Calu3 (cell line): ENCODE data around the gene STX7. TPM values are rescaled to one million over a fixed set of nuclear protein-coding genes. Genes with fewer than 3 reads are reported as not detected.

Source experiments
- BruUV-seq: library from RNA; stranded (reverse); fragments of 400-500 nt; replicated peaks from 2 replicates; lab custom pipeline; 2021; lab: Mats Ljungman, UMichigan
- CTCF ChIA-PET: fragments of 300-600 bp; sonication (Branson Sonifier 250); formaldehyde crosslinking; loops from one replicate; lab custom pipeline; 2022; ENCODE audit warnings: antibody characterized with exemption; lab: Charles Lee
- DNase-seq: peaks from one replicate; pipeline ENCODE4 v3.0.0; 2022
- H3K27ac Mint-ChIP-seq: one replicate; pipeline ENCODE4 v1.8.0; 2022; ENCODE audit warnings: mixed read lengths; ENCODE audit not compliant: unreplicated experiment
- H3K27me3 Mint-ChIP-seq: one replicate; pipeline ENCODE4 v1.8.0; 2022; ENCODE audit warnings: mixed read lengths; ENCODE audit not compliant: unreplicated experiment
- H3K36me3 Mint-ChIP-seq: one replicate; pipeline ENCODE4 v1.8.0; 2022; ENCODE audit warnings: mild to moderate bottlenecking, moderate library complexity, mixed read lengths; ENCODE audit not compliant: insufficient read depth, unreplicated experiment
- H3K4me1 Mint-ChIP-seq: one replicate; pipeline ENCODE4 v1.8.0; 2022; ENCODE audit warnings: mild to moderate bottlenecking, low read depth, mixed read lengths; ENCODE audit not compliant: unreplicated experiment
- H3K4me3 Mint-ChIP-seq: one replicate; pipeline ENCODE4 v1.8.0; 2022; ENCODE audit warnings: mild to moderate bottlenecking, low read depth, moderate library complexity, mixed read lengths; ENCODE audit not compliant: unreplicated experiment
- H3K9me3 Mint-ChIP-seq: one replicate; pipeline ENCODE4 v1.8.0; 2022; ENCODE audit warnings: low read depth, mixed read lengths; ENCODE audit not compliant: unreplicated experiment
- CTCF ChIP-seq: fragments of 200-600 bp; IDR thresholded peaks from one replicate; pipeline ENCODE4 v1.8.0; 2022; ENCODE audit warnings: antibody characterized with exemption; ENCODE audit not compliant: unreplicated experiment
- intact Hi-C: fragments of 100-400 bp; cut with micrococcal nuclease; formaldehyde crosslinking; loops from one replicate; pipeline ENCODE4 v1.10.0; 2022; ENCODE audit not compliant: unreplicated experiment
- total RNA-seq: library from RNA; stranded (reverse); gene quantifications from 2 replicates; pipeline ENCODE4 v1.2.3, GENCODE V29; 2022

STX7 gene
- total RNA-seq, 1 experiment from 2014 or later: 66.8 TPM

- no TSS peak for BruUV-seq
Observed at GRCh38 chr6:132414322-132414721, 98.6 kb downstream of the STX7 start.

DNA sequence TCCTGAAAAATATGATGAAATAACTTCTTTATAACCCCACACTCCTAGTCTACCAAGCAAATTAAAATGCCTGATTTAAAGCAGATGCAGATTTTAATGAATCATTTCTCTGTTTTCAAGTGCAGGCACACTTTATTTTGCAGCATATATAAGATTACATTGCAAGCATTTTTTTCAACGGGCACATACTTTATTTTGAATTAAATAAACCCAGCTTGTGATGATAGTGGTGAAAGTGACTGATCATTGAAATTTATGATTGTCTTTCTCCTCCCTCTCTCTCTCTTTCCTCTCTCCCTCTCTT lies 99.5 kb downstream of the STX7 start:
- no TSS peak for BruUV-seq
- Mint-ChIP-seq H3K4me3 (no peak overlapping the region), H3K27ac (no peak overlapping the region), H3K36me3 (no peaks in the 10 kb centered on the region), H3K27me3 (no peaks in the 10 kb centered on the region), H3K4me1 (peaks cover 12% of the 10 kb centered on the region), H3K9me3 (peaks cover 1% of the 10 kb centered on the region)
- no peak for TF ChIP-seq CTCF
- intact Hi-C loops: no loop called here
- DNase-seq: no peak
- CTCF ChIA-PET: no interaction called here

More at GRCh38 chr6:132414322-132414721, 98.6 kb downstream of the STX7 start:
- CTCF ChIA-PET: no interaction called here
- no peaks in the 10 kb centered on the region for H3K36me3 Mint-ChIP-seq
- DNase-seq: no peak
- no peak overlapping the region for H3K4me3 Mint-ChIP-seq
- no peak overlapping the region for H3K27ac Mint-ChIP-seq
- no peak for TF ChIP-seq CTCF
- H3K9me3 Mint-ChIP-seq: peaks cover 3% of the 10 kb centered on the region
- H3K27me3 Mint-ChIP-seq: no peaks in the 10 kb centered on the region
- peaks cover 12% of the 10 kb centered on the region for H3K4me1 Mint-ChIP-seq
- intact Hi-C loops: no loop called here

- no peak overlapping the region for H3K4me3 Mint-ChIP-seq
- no TSS peak for BruUV-seq
- intact Hi-C loops: no loop called here
- no peak for DNase-seq
- no peaks in the 10 kb centered on the region for H3K9me3 Mint-ChIP-seq
- no peak overlapping the region for H3K27ac Mint-ChIP-seq
- peaks cover 12% of the 10 kb centered on the region for H3K4me1 Mint-ChIP-seq
- H3K36me3 Mint-ChIP-seq: no peaks in the 10 kb centered on the region
- no peaks in the 10 kb centered on the region for H3K27me3 Mint-ChIP-seq
- CTCF ChIA-PET: no interaction called here
- no peak for TF ChIP-seq CTCF
Observed at GRCh38 chr6:132412656-132413498, 100.0 kb downstream of the STX7 start.

DNA sequence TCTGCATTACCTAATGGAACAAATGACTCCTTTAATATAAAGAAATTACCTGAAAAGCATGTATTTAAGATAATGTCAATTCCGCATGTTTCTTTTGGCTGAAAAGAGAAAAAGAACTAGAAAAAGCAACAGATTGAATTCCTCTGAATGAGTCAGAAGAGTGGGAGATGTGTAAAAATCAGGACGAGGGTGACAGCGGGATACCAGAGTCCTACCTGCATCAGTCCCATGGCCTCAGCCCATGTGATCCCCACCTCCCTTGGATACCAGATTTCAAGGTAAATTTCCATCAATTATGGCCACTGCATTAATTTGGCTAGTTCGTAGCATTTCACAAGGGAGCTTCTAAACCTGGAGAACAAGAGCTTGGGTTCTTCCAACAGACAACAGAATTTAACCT lies 101.6 kb downstream of the STX7 start:
- intact Hi-C loops: no loop called here
- H3K4me3 Mint-ChIP-seq: no peak overlapping the region

More for the DNA sequence above, 101.6 kb downstream of the STX7 start:
- Mint-ChIP-seq H3K9me3 (no peaks in the 10 kb centered on the region), H3K27ac (no peak overlapping the region), H3K36me3 (no peaks in the 10 kb centered on the region), H3K4me1 (peaks cover 11% of the 10 kb centered on the region), H3K27me3 (no peaks in the 10 kb centered on the region)
- no peak for DNase-seq
- BruUV-seq: no TSS peak
- CTCF ChIA-PET: no interaction called here
- no peak for TF ChIP-seq CTCF
